ENCODE data around the gene NEUROG3. TPM values are rescaled to one million over a fixed set of nuclear protein-coding genes. Genes with fewer than 3 reads are reported as not detected.

Gene NEUROG3
- total RNA-seq, 1 experiment from 2014 or later: not detected

DNA sequence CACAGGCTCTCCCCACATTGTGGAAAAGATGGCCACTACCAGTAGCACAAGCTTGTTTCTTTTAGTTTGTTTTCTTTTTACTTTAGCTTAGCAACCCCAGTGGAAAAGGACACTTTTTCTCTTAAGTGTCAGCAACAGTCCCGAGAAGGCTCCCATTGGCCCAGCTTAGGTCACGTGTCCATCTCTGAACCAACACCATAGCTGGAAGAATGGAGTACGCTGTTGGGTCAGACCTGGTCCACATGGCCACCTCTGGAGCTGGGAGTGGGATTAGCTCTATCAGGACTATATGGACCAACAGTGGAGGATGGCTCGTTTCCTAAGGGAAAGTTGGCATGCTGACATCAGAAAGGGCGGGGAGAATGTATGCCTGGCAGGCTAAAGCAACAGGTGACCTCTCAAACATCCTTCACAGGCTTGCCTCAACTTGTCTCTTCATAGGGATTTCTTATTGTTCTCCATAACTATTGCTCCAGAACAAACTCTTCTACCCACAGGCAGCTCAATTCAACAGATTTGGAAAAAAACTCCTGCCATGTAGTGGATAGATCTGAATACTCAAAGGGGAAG lies 27.6 kb upstream of the NEUROG3 start:
- Histone ChIP-seq H3K4me1 (ENCODE audit: control insufficient read depth, insufficient read depth, low read length) (no peaks in the 10 kb centered on the region), H3K27ac (ENCODE audit: low read length) (no peak overlapping the region), H3K4me3 (ENCODE audit: low read depth in 2 of 2, low read length in 2 of 2) (no peak overlapping the region), H3K9me3 (ENCODE audit: control insufficient read depth, insufficient read depth, low read depth, low read length) (no peaks in the 10 kb centered on the region), H3K27me3 (ENCODE audit: control insufficient read depth, insufficient read depth, low read length) (peaks cover 40% of the 10 kb centered on the region), H3K36me3 (ENCODE audit: control insufficient read depth, insufficient read depth, low read length) (no peaks in the 10 kb centered on the region)
- ChIA-PET CTCF (interaction anchor here (1.6 kb wide), 1 partner anchor 36 kb away, joined by 3 read pairs; no protein-coding TSS in a partner anchor), POLR2A (no interaction called here)
- intact Hi-C loops (cut with micrococcal nuclease; ENCODE audit: unreplicated experiment) (no loop called here), in situ Hi-C loops (cut with HindIII; ENCODE audit: low pct_unique_long_range_greater_than_20kb, low sequenced_read_pairs) (no loop called here)
- no peak for ATAC-seq
- no TSS peak for BruUV-seq (replicated peaks)
- no peak for TF ChIP-seq POLR2AphosphoS5 (IDR thresholded peaks at IDR 0.05; ENCODE audit: low read depth, low read length)
- TF ChIP-seq, protein P1, sequence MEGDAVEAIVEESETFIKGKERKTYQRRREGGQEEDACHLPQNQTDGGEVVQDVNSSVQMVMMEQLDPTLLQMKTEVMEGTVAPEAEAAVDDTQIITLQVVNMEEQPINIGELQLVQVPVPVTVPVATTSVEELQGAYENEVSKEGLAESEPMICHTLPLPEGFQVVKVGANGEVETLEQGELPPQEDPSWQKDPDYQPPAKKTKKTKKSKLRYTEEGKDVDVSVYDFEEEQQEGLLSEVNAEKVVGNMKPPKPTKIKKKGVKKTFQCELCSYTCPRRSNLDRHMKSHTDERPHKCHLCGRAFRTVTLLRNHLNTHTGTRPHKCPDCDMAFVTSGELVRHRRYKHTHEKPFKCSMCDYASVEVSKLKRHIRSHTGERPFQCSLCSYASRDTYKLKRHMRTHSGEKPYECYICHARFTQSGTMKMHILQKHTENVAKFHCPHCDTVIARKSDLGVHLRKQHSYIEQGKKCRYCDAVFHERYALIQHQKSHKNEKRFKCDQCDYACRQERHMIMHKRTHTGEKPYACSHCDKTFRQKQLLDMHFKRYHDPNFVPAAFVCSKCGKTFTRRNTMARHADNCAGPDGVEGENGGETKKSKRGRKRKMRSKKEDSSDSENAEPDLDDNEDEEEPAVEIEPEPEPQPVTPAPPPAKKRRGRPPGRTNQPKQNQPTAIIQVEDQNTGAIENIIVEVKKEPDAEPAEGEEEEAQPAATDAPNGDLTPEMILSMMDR (IDR thresholded peaks at IDR 0.05): no peak
- no peak for TF ChIP-seq TCF7L2 (IDR thresholded peaks at IDR 0.05; ENCODE audit: low read depth, low read length)
- TF ChIP-seq, protein P2, sequence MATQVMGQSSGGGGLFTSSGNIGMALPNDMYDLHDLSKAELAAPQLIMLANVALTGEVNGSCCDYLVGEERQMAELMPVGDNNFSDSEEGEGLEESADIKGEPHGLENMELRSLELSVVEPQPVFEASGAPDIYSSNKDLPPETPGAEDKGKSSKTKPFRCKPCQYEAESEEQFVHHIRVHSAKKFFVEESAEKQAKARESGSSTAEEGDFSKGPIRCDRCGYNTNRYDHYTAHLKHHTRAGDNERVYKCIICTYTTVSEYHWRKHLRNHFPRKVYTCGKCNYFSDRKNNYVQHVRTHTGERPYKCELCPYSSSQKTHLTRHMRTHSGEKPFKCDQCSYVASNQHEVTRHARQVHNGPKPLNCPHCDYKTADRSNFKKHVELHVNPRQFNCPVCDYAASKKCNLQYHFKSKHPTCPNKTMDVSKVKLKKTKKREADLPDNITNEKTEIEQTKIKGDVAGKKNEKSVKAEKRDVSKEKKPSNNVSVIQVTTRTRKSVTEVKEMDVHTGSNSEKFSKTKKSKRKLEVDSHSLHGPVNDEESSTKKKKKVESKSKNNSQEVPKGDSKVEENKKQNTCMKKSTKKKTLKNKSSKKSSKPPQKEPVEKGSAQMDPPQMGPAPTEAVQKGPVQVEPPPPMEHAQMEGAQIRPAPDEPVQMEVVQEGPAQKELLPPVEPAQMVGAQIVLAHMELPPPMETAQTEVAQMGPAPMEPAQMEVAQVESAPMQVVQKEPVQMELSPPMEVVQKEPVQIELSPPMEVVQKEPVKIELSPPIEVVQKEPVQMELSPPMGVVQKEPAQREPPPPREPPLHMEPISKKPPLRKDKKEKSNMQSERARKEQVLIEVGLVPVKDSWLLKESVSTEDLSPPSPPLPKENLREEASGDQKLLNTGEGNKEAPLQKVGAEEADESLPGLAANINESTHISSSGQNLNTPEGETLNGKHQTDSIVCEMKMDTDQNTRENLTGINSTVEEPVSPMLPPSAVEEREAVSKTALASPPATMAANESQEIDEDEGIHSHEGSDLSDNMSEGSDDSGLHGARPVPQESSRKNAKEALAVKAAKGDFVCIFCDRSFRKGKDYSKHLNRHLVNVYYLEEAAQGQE (IDR thresholded peaks at IDR 0.05; ENCODE audit: insufficient read depth in 1 of 2, low read depth in 2 of 2, low read length in 1 of 2): no peak
- TF ChIP-seq SIN3A (IDR thresholded peaks at IDR 0.05; ENCODE audit: borderline replicate concordance, insufficient read depth, low read depth, low read length): no peak
- no peak for DNase-seq (ENCODE audit: low read depth, low spot score)

DNA sequence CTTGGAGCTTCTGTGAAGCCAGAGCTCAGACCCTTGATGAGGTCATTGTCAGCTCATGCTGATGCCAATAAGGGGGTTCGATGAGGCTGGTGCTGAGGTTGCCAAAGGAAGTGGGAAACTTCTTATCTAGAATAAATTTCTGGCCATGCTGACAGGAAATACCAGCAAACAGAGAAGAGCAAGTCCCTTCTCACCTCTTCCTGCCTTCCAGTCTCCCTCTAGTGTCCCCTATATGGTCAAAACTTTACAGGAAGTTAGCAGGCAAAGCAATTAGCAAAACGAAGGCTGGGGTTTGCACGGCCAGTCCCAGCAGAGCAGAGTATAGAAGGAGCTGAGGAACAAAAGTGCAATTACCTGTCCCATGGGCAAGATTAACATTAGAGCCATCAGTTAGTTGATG lies 15.1 kb upstream of the NEUROG3 start:
- intact Hi-C loops (cut with micrococcal nuclease; ENCODE audit: unreplicated experiment): no loop called here
- Histone ChIP-seq H3K4me1 (ENCODE audit: control insufficient read depth, insufficient read depth, low read length) (no peaks in the 10 kb centered on the region), H3K27me3 (ENCODE audit: control insufficient read depth, insufficient read depth, low read length) (peaks cover 22% of the 10 kb centered on the region), H3K36me3 (ENCODE audit: control insufficient read depth, insufficient read depth, low read length) (no peaks in the 10 kb centered on the region), H3K4me3 (ENCODE audit: low read depth in 2 of 2, low read length in 2 of 2) (no peak overlapping the region), H3K9me3 (ENCODE audit: control insufficient read depth, insufficient read depth, low read depth, low read length) (no peaks in the 10 kb centered on the region), H3K27ac (ENCODE audit: low read length) (no peak overlapping the region)
- no TSS peak for BruUV-seq (replicated peaks)
- in situ Hi-C loops (cut with HindIII; ENCODE audit: low pct_unique_long_range_greater_than_20kb, low sequenced_read_pairs): no loop called here
- ATAC-seq (no peak), DNase-seq (ENCODE audit: low read depth, low spot score) (no peak)
- POLR2A ChIA-PET: no interaction called here
- CTCF ChIA-PET: interaction anchor here (0.6 kb wide), 1 partner anchor 365 kb away, joined by 6 read pairs; no protein-coding TSS in a partner anchor
- TF ChIP-seq POLR2AphosphoS5 (IDR thresholded peaks at IDR 0.05; ENCODE audit: low read depth, low read length) (no peak), TCF7L2 (IDR thresholded peaks at IDR 0.05; ENCODE audit: low read depth, low read length) (no peak), SIN3A (IDR thresholded peaks at IDR 0.05; ENCODE audit: borderline replicate concordance, insufficient read depth, low read depth, low read length) (no peak)
- TF ChIP-seq, protein P2 (IDR thresholded peaks at IDR 0.05; ENCODE audit: insufficient read depth in 1 of 2, low read depth in 2 of 2, low read length in 1 of 2): no peak
- TF ChIP-seq, protein P1 (IDR thresholded peaks at IDR 0.05): no peak

Measured in Panc1 (cell line).